ENCODE measurements around the gene CACFD1. TPM values are rescaled to one million over a fixed set of nuclear protein-coding genes. Genes with fewer than 3 reads are reported as not detected.

CACFD1 gene
- total and polyA plus RNA-seq, 2 of the 13 experiments (the other 11 are each of a cell fraction or from before 2014, with no cell fraction given): 13.8 to 14.6 TPM

DNA sequence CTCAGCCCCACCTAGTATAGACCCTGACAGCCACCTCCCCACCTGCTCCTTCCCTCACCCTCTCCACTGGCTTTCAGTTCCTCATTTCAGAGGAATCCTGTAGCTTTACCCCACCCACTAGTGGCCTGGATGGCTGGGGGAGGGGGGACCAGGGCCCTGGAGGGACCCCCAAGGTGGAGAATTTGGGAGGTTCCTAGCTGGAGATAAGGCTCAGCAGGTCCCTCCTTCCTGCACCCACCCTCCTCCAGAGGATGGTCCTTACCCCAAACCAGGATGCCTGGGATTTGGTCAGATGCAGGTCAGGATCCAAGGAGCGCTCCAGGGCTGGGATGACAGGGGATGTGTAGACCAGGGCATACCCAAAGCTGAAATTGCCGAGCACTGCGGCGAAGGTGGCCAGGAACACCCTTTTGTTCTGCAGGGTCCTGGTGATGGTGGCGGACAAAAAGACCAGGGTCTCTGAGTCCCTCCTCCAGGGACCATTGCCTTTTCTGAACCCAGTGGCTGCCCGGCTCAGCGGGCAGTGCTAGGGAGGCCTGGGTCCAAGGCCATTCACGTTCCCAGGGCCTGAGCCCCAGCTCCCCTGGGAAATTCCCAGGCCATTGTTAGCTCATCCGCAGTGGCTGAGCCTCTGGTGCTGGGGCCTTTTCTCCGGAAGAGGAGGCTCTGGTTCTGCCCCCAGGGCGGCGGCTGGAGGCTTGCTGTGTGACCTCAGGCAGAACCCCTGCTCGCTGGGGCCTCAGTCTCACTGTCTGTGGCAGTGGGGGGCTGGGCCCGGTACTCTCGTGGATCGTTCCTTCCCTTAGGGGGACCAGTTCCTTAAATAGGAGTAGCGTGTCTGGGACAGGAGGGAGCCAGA lies 18.4 kb downstream of the CACFD1 start (continued):
- TF ChIP-seq, protein P1, sequence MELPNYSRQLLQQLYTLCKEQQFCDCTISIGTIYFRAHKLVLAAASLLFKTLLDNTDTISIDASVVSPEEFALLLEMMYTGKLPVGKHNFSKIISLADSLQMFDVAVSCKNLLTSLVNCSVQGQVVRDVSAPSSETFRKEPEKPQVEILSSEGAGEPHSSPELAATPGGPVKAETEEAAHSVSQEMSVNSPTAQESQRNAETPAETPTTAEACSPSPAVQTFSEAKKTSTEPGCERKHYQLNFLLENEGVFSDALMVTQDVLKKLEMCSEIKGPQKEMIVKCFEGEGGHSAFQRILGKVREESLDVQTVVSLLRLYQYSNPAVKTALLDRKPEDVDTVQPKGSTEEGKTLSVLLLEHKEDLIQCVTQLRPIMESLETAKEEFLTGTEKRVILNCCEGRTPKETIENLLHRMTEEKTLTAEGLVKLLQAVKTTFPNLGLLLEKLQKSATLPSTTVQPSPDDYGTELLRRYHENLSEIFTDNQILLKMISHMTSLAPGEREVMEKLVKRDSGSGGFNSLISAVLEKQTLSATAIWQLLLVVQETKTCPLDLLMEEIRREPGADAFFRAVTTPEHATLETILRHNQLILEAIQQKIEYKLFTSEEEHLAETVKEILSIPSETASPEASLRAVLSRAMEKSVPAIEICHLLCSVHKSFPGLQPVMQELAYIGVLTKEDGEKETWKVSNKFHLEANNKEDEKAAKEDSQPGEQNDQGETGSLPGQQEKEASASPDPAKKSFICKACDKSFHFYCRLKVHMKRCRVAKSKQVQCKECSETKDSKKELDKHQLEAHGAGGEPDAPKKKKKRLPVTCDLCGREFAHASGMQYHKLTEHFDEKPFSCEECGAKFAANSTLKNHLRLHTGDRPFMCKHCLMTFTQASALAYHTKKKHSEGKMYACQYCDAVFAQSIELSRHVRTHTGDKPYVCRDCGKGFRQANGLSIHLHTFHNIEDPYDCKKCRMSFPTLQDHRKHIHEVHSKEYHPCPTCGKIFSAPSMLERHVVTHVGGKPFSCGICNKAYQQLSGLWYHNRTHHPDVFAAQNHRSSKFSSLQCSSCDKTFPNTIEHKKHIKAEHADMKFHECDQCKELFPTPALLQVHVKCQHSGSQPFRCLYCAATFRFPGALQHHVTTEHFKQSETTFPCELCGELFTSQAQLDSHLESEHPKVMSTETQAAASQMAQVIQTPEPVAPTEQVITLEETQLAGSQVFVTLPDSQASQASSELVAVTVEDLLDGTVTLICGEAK (IDR thresholded peaks at IDR 0.05): no peak
- TF ChIP-seq, protein P1 (CRISPR knock-in tag; IDR thresholded peaks at IDR 0.05): no peak
- TF ChIP-seq ZNF75D (CRISPR knock-in tag; IDR thresholded peaks at IDR 0.05; ENCODE audit: borderline replicate concordance) (no peak), KLF12 (CRISPR knock-in tag; IDR thresholded peaks at IDR 0.05; ENCODE audit: borderline replicate concordance) (no peak), FLYWCH1 (CRISPR knock-in tag; IDR thresholded peaks at IDR 0.05) (no peak), SP2 (CRISPR knock-in tag; IDR thresholded peaks at IDR 0.05) (no peak), ZFP90 (CRISPR knock-in tag; IDR thresholded peaks at IDR 0.05; ENCODE audit: borderline replicate concordance) (no peak), KDM2A (CRISPR knock-in tag; IDR thresholded peaks at IDR 0.05; ENCODE audit: borderline replicate concordance, low read depth) (no peak; the same call in 1 of the 2 replicates), IRX3 (CRISPR knock-in tag; IDR thresholded peaks at IDR 0.05; ENCODE audit: borderline replicate concordance, low read depth) (no peak), ZNF230 (CRISPR knock-in tag; IDR thresholded peaks at IDR 0.05) (no peak), ZNF337 (CRISPR knock-in tag; IDR thresholded peaks at IDR 0.05; ENCODE audit: borderline replicate concordance, low read depth) (no peak)
- TF ChIP-seq, protein P2, sequence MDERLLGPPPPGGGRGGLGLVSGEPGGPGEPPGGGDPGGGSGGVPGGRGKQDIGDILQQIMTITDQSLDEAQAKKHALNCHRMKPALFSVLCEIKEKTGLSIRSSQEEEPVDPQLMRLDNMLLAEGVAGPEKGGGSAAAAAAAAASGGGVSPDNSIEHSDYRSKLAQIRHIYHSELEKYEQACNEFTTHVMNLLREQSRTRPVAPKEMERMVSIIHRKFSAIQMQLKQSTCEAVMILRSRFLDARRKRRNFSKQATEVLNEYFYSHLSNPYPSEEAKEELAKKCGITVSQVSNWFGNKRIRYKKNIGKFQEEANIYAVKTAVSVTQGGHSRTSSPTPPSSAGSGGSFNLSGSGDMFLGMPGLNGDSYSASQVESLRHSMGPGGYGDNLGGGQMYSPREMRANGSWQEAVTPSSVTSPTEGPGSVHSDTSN (CRISPR knock-in tag; IDR thresholded peaks at IDR 0.05): no peak
- TF ChIP-seq, protein P3, sequence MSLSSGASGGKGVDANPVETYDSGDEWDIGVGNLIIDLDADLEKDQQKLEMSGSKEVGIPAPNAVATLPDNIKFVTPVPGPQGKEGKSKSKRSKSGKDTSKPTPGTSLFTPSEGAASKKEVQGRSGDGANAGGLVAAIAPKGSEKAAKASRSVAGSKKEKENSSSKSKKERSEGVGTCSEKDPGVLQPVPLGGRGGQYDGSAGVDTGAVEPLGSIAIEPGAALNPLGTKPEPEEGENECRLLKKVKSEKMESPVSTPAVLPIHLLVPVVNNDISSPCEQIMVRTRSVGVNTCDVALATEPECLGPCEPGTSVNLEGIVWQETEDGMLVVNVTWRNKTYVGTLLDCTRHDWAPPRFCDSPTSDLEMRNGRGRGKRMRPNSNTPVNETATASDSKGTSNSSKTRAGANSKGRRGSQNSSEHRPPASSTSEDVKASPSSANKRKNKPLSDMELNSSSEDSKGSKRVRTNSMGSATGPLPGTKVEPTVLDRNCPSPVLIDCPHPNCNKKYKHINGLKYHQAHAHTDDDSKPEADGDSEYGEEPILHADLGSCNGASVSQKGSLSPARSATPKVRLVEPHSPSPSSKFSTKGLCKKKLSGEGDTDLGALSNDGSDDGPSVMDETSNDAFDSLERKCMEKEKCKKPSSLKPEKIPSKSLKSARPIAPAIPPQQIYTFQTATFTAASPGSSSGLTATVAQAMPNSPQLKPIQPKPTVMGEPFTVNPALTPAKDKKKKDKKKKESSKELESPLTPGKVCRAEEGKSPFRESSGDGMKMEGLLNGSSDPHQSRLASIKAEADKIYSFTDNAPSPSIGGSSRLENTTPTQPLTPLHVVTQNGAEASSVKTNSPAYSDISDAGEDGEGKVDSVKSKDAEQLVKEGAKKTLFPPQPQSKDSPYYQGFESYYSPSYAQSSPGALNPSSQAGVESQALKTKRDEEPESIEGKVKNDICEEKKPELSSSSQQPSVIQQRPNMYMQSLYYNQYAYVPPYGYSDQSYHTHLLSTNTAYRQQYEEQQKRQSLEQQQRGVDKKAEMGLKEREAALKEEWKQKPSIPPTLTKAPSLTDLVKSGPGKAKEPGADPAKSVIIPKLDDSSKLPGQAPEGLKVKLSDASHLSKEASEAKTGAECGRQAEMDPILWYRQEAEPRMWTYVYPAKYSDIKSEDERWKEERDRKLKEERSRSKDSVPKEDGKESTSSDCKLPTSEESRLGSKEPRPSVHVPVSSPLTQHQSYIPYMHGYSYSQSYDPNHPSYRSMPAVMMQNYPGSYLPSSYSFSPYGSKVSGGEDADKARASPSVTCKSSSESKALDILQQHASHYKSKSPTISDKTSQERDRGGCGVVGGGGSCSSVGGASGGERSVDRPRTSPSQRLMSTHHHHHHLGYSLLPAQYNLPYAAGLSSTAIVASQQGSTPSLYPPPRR (CRISPR knock-in tag; IDR thresholded peaks at IDR 0.05; ENCODE audit: borderline replicate concordance): peak; percentile 58; the same call in 1 of the 2 replicates

Measured in HepG2 (cell line).